GM18499 (cell line): Measurements from ENCODE around the gene UQCC3.
"Not testable (repeated sequence)": the region's sequence is repeated elsewhere in the genome, so short reads cannot be mapped to it uniquely, and the experiment has no call there.

Experiments
- ATAC-seq: cut with Tn5 transposase; IDR thresholded peaks from one replicate; pipeline ENCODE4 v1.9.1; 2021; ENCODE audit warnings: moderate number of reproducible peaks; ENCODE audit not compliant: insufficient read depth, unreplicated experiment

UQCC3 gene

DNA sequence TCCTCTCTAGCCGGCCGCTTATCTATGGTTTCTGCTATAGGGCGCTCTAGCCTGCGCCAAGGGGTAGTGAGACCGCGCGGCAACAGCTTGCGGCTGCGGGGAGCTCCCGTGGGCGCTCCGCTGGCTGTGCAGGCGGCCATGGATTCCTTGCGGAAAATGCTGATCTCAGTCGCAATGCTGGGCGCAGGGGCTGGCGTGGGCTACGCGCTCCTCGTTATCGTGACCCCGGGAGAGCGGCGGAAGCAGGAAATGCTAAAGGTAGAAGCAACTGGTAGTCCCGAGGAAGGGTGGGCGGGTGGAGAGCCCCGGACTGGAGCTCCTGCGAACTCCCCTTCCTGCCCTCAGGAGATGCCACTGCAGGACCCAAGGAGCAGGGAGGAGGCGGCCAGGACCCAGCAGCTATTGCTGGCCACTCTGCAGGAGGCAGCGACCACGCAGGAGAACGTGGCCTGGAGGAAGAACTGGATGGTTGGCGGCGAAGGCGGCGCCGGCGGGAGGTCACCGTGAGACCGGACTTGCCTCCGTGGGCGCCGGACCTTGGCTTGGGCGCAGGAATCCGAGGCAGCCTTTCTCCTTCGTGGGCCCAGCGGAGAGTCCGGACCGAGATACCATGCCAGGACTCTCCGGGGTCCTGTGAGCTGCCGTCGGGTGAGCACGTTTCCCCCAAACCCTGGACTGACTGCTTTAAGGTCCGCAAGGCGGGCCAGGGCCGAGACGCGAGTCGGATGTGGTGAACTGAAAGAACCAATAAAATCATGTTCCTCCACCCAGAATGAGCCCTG is at the start of gene UQCC3, which contains the start of gene LBHD1:
UQCC3 (plus strand) TSS at position 66 of the 782 bp plus-strand sequence; CDS start at position 139, 73 bp downstream.
LBHD1 (minus strand) TSS at position 660 of the 782 bp plus-strand sequence. CDS start 2,236 bp downstream, outside the sequence.
- no peak for ATAC-seq

DNA sequence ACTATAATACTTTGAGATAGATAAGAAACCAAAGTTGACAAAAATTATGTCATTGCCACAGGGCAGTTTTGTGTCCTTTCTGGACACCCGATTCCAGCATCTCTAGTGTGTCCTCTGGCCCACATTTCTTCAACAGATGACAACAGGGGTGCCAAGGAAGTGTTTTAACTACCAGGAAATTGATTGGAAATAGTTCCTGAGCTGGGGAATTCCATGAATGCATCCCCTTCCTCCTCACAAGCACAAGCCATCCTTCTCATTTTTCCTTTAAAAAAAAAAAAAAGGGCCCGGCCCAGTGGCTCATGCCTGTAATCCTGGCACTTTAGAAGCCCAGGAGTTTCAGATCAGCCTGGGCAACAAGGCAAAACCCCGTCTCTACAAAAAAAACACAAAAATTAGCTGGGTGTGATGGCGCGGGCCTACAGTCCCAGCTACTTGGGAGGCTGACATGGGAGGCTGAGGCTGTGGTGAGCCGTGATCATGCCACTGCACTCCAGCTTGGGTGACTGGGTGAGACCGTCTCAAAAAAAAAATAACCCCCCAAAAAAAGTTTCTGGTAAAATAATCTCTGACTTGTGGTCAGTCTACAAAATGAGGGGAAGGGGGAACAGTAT is 48.9 kb upstream of the UQCC3 start:
- ATAC-seq: no peak

DNA sequence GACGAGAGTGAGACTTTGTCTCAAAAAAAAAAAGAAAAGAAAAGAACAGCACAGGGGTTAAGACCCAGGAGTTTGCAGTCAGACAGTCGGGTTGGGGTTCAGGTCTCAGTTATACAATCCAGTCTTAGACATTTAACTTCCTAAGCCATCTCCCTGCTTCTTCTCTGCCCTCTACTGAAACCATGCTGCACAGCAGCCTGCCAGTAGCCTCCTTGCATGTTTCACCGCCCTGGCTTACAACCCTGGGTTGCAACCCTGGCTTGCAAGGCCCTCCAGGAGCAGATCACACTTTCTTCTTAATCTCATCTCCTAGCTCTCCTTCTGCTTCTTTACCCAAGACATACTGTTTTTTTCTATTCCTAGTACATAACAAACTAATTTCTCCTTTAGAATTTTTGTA is 43.8 kb upstream of the UQCC3 start:
- ATAC-seq: no peak

DNA sequence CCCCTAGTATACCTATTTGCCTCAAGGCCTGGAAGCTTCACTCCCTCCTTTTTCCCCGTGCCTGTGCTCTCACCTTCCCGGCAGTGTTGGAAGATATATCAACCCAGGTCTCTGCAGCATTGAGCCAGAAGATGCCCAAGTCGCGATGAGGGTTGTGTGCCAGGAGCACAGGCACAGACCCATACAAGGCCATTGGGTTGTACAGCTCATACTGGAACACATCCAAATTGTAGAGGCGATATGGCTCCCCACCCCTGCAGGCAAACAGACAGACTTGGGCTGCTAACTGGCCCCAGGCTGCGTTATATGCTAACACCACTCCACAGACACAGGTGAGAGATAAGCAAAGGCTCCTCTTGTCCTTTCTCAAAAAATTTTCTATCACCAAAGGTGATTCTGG is 39.0 kb upstream of the UQCC3 start:
- ATAC-seq: no peak

GRCh38 chr11:62644220-62644619 is 27.3 kb upstream of the UQCC3 start:
- no peak for ATAC-seq

GRCh38 chr11:62645671-62645945 is 25.9 kb upstream of the UQCC3 start:
- no peak for ATAC-seq

DNA sequence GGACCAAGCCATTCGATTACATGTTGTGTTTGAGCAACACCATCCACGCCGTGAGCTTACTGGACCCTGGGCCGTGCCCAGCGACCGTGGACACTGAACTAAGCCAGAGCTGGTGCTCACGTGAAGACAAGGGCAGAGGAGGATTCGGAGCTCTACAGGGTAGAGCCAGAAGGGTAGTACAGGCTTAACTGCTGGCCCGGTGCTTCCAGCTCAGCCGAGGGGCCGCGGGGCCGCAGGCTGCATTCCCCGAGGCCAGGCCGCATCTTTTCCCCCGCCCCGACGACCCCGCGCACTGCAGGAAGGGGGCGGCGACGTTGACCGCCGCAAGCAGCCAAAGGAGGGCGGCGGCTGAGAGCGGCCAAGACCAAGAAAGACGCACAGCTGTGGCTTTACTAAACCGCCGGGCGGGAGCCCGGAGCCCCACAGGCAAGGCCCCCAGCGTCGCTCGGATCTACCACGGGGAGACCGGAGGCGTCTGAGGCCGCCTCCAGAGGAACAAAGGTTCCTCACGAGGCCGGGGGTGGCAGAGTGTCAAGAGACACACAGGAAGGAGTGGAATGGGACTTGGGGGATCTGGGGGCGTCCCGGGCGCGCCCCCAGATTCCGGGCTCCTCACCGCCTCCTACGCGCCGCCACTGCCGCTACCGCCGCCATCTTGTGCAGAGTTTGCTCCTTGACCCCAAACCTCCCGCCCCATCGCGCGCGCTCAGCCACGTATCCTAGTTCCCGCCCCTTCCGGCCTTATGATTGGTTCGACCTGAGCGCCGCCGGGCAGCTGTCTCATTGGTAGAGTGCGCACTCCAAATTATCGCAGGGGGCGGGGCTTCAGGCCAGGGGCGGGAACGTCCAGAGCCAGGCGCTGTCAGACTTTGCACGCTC is 25.3 kb upstream of the UQCC3 start, which contains the start of gene GANAB:
GANAB (minus strand) TSS at position 668 of the 879 bp plus-strand sequence; CDS start at position 654, 14 bp downstream.
- peak; percentile 75 for ATAC-seq

GRCh38 chr11:62646825-62647608 is 24.5 kb upstream of the UQCC3 start:
- ATAC-seq: no peak

DNA sequence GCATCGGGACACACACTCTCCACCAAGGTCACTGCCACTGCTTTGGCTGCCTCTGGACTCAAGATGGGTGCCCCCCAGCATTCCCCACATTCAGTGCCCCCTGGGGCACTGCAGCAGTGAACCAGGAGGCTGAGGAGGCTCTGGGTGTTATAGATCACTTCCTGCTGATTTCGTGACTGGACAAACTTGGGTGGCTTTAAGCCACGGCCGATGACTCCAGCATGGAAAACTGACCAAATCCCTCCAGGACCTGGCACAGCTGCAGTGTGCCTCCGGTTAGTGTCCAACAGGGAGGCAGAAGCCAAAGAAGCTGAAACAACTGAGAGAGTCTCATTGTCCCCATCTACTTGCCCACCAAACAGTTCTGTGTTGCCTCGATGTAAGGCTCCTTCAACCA is 23.9 kb upstream of the UQCC3 start:
- ATAC-seq: no peak

GRCh38 chr11:62648185-62648966 is 23.1 kb upstream of the UQCC3 start:
- ATAC-seq: no peak

DNA sequence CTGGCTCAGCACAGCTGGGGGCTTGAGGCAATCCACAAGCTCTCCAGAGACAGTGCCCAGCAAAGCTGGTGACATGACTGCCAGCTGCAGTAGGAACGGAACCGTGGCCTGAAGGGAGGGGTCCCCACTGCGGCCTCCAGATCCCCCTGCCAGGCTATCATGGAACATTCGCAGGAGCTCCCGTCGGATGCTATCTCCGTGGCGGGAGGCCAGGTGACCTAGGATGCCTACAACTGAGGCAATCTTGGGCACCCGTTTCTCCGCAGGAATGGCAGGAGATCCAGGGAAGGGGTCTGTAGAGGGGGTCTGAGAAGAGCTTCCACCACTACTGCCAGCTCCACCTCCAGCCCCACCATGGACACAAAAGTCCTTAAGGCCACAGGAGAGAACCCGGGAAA is 22.5 kb upstream of the UQCC3 start:
- ATAC-seq: no peak

GRCh38 chr11:62649486-62649885 is 22.0 kb upstream of the UQCC3 start:
- no peak for ATAC-seq

GRCh38 chr11:62650283-62650682 is 21.2 kb upstream of the UQCC3 start:
- not testable (repeated sequence) for ATAC-seq

DNA sequence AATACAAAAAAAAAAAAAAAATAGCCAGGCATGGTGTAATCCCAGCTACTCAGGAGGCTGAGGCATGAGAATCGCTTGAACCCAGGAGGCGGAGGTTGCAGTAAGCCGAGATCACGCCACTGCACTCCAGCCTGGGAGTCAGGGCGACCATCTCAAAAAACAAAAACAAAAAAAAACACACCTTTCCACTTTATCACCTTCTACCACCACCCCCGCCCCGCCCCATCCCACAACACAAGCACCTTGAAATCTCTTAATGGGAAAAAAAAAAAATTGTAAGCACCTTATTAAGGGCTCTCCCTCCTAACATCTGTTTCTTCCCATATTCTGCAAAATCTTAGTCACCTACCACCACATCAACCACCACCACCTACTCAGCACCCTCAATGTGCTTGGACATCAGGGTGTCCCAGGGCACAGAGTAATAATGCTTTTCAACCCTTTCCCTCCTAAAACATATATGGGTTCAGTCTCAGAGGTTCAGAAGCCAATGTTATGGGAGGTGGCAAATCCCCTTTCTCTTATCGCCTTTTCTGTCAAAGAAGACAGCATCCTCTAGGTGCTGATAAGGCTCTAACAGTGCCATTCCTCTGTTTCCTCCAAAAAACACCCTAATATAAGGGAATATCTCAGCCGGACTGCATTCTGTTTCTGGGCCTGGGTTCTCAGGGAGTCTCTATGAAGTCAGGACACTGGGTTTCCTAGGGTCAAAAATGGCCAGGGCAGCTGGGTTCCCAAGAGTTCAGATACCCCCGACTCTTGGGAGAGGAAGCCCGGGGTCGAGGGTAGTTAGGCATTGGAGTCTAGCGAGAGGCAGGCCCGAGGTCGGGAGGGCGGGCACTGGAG is 19.1 kb upstream of the UQCC3 start:
- ATAC-seq: no peak

DNA sequence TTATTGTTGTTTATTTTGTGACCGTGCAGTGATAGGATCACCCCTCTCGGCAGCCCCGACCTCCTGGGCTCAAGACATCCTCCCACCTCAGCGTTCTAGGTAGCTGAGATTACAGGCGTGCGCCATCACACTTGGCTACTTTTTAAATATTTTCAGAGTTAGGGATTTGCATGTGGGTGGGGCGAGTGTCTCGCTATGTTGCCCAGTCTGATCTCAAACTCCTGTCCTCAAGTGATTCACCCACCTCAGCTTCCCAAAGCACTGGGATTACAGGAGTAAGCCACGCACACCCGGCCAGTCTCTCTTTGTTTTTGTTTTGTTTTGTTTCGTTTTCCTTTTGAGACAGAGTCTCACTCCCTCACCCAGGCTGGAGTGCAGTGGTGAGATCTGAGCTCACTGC is 17.2 kb upstream of the UQCC3 start:
- ATAC-seq: no peak

DNA sequence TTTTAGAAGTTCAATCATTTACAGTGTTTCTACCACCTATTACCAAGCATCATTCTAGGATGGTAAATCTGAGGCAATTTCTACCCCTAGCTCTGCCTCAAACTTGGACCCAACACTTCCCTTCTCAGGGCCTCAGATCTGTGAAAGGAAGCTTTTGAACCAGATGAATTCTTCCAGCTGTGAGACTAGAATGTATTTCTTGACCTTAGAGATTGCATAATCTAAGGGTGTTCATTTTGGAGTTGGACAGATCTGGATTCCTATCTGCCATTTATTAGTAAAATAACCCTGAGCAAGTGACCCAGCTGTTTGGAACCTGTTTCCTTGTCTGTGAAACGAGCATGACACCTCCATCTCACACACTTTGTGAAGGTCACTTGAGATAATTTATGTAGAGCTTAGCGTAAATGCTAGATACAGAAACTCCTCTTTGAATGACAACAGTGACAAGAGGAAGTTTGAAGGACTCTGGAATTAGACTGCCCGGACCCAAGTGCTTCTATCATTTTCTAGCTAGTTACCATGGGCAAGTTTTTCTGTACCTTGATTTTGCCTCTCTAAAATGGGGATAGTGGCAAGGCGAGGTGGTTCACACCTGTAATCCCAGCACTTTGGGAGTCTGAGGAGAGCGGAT is 14.6 kb upstream of the UQCC3 start:
- ATAC-seq: no peak

DNA sequence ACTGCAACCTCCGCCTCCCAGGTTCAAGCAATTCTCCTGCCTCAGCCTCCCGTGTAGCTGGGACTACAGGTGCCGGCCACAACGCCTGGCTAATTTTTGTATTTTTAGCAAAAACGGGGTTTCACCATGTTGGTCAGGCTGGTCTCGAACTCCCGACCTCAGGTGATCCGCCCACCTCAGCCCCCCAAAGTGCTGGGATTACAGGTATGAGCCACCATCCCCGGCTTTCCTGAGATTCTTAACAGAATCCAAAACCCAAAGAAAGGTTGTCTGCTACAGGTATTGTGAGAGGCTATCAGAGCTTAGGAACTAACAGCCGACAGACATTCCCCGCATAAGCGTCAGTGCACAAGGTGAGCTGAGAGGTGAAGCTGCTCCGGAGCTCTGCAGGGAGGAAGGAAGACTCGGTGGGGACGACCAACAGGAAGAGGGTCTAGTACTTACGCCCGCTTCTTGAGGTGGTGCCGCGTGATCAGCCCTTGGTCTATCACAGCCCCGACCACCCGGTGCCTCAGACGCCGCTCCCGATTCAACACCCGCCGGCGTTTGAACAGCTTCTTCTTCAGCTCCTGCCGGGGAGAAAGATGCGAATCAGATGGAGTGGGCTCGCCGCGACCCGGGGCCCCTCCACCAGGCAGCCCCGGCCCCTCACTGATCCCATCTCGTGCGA is 6.9 kb upstream of the UQCC3 start:
- no peak for ATAC-seq
